22Rv1 (cell line): ENCODE data around the gene STK38L.

ENCODE experiments used
- H3K27ac ChIP-seq: fragments of 450-650 bp; 2 replicates; pipeline ENCODE4 v1.5.1; 2017
- ZFX ChIP-seq: fragments of 450-650 bp; IDR thresholded peaks from 2 replicates; pipeline ENCODE4 v1.6.1; 2017; ENCODE audit warnings: antibody characterized with exemption, borderline replicate concordance
- TF ChIP-seq, protein P1 (sequence below): fragments of 450-650 bp; IDR thresholded peaks from 2 replicates; pipeline ENCODE4 v1.5.1; 2017; ENCODE audit warnings: mild to moderate bottlenecking

STK38L gene

GRCh38 chr12:27285403-27285802, 41.3 kb downstream of the STK38L start:
- no peak for TF ChIP-seq ZFX
- TF ChIP-seq, protein P1, sequence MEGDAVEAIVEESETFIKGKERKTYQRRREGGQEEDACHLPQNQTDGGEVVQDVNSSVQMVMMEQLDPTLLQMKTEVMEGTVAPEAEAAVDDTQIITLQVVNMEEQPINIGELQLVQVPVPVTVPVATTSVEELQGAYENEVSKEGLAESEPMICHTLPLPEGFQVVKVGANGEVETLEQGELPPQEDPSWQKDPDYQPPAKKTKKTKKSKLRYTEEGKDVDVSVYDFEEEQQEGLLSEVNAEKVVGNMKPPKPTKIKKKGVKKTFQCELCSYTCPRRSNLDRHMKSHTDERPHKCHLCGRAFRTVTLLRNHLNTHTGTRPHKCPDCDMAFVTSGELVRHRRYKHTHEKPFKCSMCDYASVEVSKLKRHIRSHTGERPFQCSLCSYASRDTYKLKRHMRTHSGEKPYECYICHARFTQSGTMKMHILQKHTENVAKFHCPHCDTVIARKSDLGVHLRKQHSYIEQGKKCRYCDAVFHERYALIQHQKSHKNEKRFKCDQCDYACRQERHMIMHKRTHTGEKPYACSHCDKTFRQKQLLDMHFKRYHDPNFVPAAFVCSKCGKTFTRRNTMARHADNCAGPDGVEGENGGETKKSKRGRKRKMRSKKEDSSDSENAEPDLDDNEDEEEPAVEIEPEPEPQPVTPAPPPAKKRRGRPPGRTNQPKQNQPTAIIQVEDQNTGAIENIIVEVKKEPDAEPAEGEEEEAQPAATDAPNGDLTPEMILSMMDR = no peak
- H3K27ac ChIP-seq = no peak overlapping the region

GRCh38 chr12:27289414-27289813, 45.3 kb downstream of the STK38L start:
- no peak overlapping the region for H3K27ac ChIP-seq
- TF ChIP-seq, protein P1 = no peak
- no peak for TF ChIP-seq ZFX

GRCh38 chr12:27290501-27291168, 46.5 kb downstream of the STK38L start:
- no peak for TF ChIP-seq ZFX
- TF ChIP-seq, protein P1 = no peak

GRCh38 chr12:27291862-27292261, 47.8 kb downstream of the STK38L start:
- TF ChIP-seq ZFX = no peak
- TF ChIP-seq, protein P1 = no peak
- H3K27ac ChIP-seq = no peak overlapping the region

More at GRCh38 chr12:27290501-27291168, 46.5 kb downstream of the STK38L start:
- no peak overlapping the region for H3K27ac ChIP-seq

DNA sequence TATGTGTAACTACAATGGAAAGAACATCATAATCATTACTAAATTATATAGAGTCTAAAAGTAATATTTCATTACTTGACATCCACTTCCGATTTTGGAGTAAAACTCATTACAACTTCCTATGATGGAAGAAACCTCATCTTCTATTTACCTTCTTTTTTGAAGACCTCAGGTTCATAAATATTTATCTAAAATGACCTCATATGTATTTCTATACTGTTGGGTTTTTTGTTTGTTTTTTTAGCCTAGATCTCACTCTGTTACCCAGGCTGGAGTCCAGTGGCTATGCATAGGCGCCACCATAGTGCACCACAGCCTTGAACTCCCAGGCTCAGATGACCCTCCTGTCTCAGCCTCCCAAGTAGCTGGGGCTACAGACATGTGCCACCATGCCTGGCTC, 48.6 kb downstream of the STK38L start:
- H3K27ac ChIP-seq = no peak overlapping the region
- TF ChIP-seq ZFX = no peak

DNA sequence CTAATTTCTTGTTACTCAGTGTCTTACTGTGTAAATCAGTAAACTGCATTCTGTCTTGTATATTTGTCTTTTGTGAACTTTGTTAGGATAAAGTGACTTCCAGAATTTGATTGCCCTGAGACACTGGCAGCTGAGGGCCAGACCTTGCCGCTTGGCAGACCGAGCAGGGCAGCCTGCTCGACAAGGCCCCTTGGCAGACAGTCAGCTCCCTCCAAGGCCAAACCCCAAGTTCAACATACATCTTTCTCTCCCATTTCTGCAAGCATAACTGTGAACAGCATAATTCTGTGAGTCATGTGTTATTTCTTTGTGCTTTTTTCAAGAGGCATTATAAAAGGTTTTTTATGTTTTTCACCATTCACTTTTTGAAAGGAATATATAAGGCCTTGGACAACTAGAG, 49.4 kb downstream of the STK38L start:
- no peak for TF ChIP-seq ZFX
- TF ChIP-seq, protein P1 = no peak
- no peak overlapping the region for H3K27ac ChIP-seq

DNA sequence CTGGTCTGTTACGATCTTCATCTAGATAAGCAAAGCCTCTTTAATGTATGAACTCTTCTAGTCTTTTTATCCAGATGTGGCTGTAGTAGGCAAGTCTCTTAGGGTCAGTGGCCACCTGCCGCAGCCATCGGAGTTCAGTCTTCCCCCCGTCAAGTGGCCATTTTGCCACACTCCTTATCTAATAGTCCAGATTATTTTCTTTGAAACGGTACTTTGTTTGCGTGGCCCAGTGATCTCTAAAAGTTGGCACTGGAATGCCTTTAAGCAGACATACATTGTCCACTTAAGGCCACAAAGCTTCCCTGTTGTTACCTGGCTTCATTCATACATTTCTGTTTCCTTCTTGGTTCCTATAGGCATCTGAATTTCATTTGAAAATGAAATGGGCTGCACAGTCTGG, 52.6 kb downstream of the STK38L start:
- TF ChIP-seq, protein P1 = no peak
- no peak for TF ChIP-seq ZFX
- H3K27ac ChIP-seq = no peak overlapping the region

DNA sequence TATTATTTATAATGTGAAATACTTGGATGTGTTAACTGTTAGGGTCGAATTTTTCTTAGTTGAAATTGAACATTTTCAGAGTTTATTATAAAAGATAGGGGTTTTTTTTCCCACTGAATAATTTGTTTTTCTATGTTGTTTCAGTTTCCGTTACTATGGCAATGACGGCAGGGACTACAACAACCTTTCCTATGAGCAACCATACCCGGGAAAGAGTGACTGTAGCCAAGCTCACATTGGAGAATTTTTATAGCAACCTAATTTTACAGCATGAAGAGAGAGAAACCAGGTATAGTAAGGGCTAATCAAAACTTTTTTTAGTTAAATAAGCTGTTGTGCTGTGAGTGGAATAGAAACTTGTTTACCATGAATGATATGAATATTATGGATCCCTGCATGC, 53.5 kb downstream of the STK38L start:
- H3K27ac ChIP-seq = no peak overlapping the region
- TF ChIP-seq, protein P1 = no peak
- TF ChIP-seq ZFX = no peak
